Heart left ventricle (tissue), 13 donors: ENCODE measurements around the gene LBP.

Source experiments
- POLR2A ChIP-seq, 2 donors: fragments of 450-650 bp; IDR thresholded peaks; one replicate each; pipeline ENCODE4 v1.6.1; 2017; ENCODE audit warnings: antibody characterized with exemption in 2 of 2, mild to moderate bottlenecking in 2 of 2, moderate library complexity in 2 of 2
- TF ChIP-seq, protein P1 (sequence below), 12 donors: fragments of 200-600 bp; sonication (generic) in 4 of 12; IDR thresholded peaks; one replicate each; pipeline versions ENCODE4 v1.5.0 to v1.8.0; 2018 to 2022; ENCODE audit warnings: antibody characterized with exemption in 12 of 12, mild to moderate bottlenecking in 5 of 12
- donor health status: ischemic (EF 13 %, LVEDD 7.1; RV severe dilation, severe dysfunction).
- donor health status: DM: no; HTN: yes; CAD: no.
- donor health status: DM: no; HTN: no; CAD: no.
- donor health status: ischemic (EF 25% LVEDD 6.9; RV normal size, moderate dysfunction).
- donor health status: ischemic (EF 25% LVEDD 5.7; RV mildly dilated, moderate dysfunction).
- donor health status: ischemic (EF 35%, LVEDD 5.7; RV mildly dilated, moderate dysfunction).
- donor health status: nonischemic (EF 11% LVEDD 7.7; RV severe dilation, severe dysfunction).
- donor health status: DM: yes; HTN: yes; CAD: no.
- donor health status: PGD.
- donor health status: ischemic (EF 29% LVEDD 5.4; RV normal size, mild dysfunction).
- donor health status: nonischemic (EF 23%, LVEDD 6.1; RV moderate dilation, normal function).

DNA sequence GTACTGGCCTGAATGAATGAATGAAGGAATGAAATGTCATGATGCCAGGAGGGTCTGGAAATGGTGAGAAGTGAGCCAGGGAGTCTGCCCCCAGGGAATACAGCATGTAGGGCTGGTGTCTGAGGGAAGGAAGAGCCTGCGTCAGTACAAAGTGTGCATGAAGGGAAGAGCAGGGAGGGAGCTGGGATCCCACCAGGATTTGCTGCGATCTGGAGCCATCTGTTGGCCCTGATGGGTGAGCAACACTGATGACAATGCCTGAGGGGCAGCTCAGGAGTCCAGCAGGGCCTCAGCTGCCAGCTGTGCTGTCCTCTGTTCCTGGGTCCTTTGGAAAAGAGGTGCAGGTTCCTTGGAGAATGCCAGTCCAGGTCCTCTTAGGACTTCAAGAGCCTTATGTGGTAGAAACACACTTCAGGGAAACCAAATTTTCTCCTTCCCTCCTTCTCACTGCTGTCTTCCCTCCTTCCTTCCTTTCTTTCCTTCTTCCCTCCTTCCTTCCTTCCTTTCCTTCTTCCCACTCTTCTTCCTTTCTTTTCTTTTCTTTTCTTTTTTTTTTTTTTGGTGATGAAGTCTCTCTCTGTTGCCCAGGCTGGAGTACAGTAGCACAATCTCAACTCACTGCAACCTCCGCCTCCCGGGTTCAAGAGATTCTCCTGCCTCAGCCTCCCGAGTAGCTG lies 30.9 kb upstream of the LBP start:
- TF ChIP-seq, protein P1, sequence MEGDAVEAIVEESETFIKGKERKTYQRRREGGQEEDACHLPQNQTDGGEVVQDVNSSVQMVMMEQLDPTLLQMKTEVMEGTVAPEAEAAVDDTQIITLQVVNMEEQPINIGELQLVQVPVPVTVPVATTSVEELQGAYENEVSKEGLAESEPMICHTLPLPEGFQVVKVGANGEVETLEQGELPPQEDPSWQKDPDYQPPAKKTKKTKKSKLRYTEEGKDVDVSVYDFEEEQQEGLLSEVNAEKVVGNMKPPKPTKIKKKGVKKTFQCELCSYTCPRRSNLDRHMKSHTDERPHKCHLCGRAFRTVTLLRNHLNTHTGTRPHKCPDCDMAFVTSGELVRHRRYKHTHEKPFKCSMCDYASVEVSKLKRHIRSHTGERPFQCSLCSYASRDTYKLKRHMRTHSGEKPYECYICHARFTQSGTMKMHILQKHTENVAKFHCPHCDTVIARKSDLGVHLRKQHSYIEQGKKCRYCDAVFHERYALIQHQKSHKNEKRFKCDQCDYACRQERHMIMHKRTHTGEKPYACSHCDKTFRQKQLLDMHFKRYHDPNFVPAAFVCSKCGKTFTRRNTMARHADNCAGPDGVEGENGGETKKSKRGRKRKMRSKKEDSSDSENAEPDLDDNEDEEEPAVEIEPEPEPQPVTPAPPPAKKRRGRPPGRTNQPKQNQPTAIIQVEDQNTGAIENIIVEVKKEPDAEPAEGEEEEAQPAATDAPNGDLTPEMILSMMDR (IDR thresholded peaks at IDR 0.05), result peak in 3 of 12 donors; percentile 14 to 30 (median 17)
- no peak for TF ChIP-seq POLR2A (IDR thresholded peaks at IDR 0.05)
